Keratinocyte (primary cell): Measurements from ENCODE around the gene C20orf141.

Source experiments
- EZH2 ChIP-seq: IDR thresholded peaks from one replicate; pipeline ENCODE4 v1.6.1; 2012; ENCODE audit warnings: inconsistent platforms, mild to moderate bottlenecking, low read length, moderate library complexity
- TF ChIP-seq, protein P1 (sequence below), 3 experiments: IDR thresholded peaks in 1 of 3; conservative IDR thresholded peaks in 1 of 3; optimal IDR thresholded peaks in 1 of 3; 2 replicates in 2 of 3; 3 replicates in 1 of 3; pipeline versions ENCODE3 to v1.5.1; 2011; ENCODE audit warnings: low read length in 3 of 3, mild to moderate bottlenecking in 3 of 3, moderate library complexity in 2 of 3, control low read depth in 1 of 3, inconsistent platforms in 1 of 3; ENCODE audit not compliant: insufficient read depth in 2 of 3; ENCODE audit errors: extremely low read depth in 1 of 3

DNA sequence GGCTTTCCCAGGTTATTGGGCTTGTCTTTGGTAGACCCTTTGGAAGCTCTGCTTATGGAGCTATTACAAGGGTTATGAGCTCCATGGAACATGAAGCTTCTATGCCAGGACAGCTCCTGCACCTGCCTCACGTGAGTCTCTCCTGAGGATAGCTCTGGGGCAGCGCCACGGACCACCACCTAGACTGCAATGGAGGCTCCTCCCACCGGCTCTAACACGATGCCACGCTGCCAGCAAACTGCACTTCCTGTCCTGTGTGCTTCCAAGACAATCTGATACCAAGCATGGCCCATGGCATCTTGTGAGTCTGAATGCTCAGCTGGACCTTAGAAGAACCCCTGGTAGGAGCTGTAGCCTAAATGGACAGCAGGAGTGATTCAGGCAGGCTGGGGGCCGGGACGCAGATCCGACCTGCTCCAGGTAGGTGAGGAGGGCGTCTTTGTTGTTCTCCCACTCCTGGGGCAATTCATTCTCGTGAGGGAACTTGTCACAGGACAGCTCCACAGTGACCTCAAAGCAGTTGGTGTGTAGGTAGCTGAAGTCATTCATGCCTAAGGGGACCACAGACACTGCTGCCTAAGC is 19.8 kb upstream of the C20orf141 start:
- TF ChIP-seq, protein P1, sequence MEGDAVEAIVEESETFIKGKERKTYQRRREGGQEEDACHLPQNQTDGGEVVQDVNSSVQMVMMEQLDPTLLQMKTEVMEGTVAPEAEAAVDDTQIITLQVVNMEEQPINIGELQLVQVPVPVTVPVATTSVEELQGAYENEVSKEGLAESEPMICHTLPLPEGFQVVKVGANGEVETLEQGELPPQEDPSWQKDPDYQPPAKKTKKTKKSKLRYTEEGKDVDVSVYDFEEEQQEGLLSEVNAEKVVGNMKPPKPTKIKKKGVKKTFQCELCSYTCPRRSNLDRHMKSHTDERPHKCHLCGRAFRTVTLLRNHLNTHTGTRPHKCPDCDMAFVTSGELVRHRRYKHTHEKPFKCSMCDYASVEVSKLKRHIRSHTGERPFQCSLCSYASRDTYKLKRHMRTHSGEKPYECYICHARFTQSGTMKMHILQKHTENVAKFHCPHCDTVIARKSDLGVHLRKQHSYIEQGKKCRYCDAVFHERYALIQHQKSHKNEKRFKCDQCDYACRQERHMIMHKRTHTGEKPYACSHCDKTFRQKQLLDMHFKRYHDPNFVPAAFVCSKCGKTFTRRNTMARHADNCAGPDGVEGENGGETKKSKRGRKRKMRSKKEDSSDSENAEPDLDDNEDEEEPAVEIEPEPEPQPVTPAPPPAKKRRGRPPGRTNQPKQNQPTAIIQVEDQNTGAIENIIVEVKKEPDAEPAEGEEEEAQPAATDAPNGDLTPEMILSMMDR (optimal IDR thresholded peaks at IDR 0.05 in 1 of 3, IDR thresholded peaks at IDR 0.05 in 1 of 3, conservative IDR thresholded peaks at IDR 0.05 in 1 of 3; ENCODE audit: extremely low read depth in 1 of 3, insufficient read depth in 2 of 3, low read length in 3 of 3) = no peak
- no peak for TF ChIP-seq EZH2
